Trophoblast cell (in vitro differentiated cells and primary cell): ENCODE data around the gene EPHX1.
"Not testable (repeated sequence)": the region's sequence is repeated elsewhere in the genome, so short reads cannot be mapped to it uniquely, and the experiment has no call there.

Experiments
- DNase-seq, 2 donors: peaks; one replicate each; pipeline ENCODE4 v3.0.0-alpha.2; 2016
- H2AFZ ChIP-seq: 2 replicates; pipeline ENCODE4 v1.6.1; 2013; ENCODE audit warnings: low read length, moderate library complexity, mild to moderate bottlenecking; ENCODE audit not compliant: insufficient read depth, poor library complexity
- H2AK5ac ChIP-seq: 2 replicates; pipeline ENCODE4 v1.6.1; 2013; ENCODE audit warnings: mild to moderate bottlenecking, low read length
- H2BK120ac ChIP-seq: 2 replicates; pipeline ENCODE4 v1.6.1; 2013; ENCODE audit warnings: low read length, mild to moderate bottlenecking, moderate library complexity; ENCODE audit not compliant: insufficient read depth, poor library complexity
- H2BK12ac ChIP-seq: 2 replicates; pipeline ENCODE4 v1.6.1; 2013; ENCODE audit warnings: mild to moderate bottlenecking, low read length, moderate library complexity
- H2BK5ac ChIP-seq: 2 replicates; pipeline ENCODE4 v1.6.1; 2013; ENCODE audit warnings: low read length, low read depth, moderate library complexity, mild to moderate bottlenecking; ENCODE audit not compliant: poor library complexity
- H3K14ac ChIP-seq: 2 replicates; pipeline ENCODE4 v1.6.1; 2013; ENCODE audit warnings: mild to moderate bottlenecking, low read length
- H3K18ac ChIP-seq: 2 replicates; pipeline ENCODE4 v1.6.1; 2013; ENCODE audit warnings: mild to moderate bottlenecking, low read length
- H3K23ac ChIP-seq: 2 replicates; pipeline ENCODE4 v1.6.1; 2013; ENCODE audit warnings: low read length
- H3K27ac ChIP-seq: 2 replicates; pipeline ENCODE4 v1.5.1; 2013; ENCODE audit warnings: low read depth, mild to moderate bottlenecking, inconsistent platforms, low read length, moderate library complexity
- H3K27me3 ChIP-seq: 2 replicates; pipeline ENCODE4 v1.6.1; 2013; ENCODE audit warnings: inconsistent platforms, mild to moderate bottlenecking, low read length, moderate library complexity; ENCODE audit not compliant: insufficient read depth
- H3K36me3 ChIP-seq, 2 experiments: 1 replicate in 1 of 2; 2 replicates in 1 of 2; pipeline ENCODE4 v1.6.1; 2013; ENCODE audit warnings: low read length in 2 of 2, mild to moderate bottlenecking in 2 of 2, moderate library complexity in 1 of 2; ENCODE audit not compliant: insufficient read depth in 2 of 2, control insufficient read depth in 1 of 2
- H3K4ac ChIP-seq: 2 replicates; pipeline ENCODE4 v1.6.1; 2013; ENCODE audit warnings: low read depth, mild to moderate bottlenecking, low read length, moderate library complexity
- H3K4me1 ChIP-seq, 2 experiments: 1 replicate in 1 of 2; 2 replicates in 1 of 2; pipeline ENCODE4 v1.6.1; 2013; ENCODE audit warnings: low read length in 2 of 2, mild to moderate bottlenecking in 2 of 2, moderate library complexity in 1 of 2; ENCODE audit not compliant: insufficient read depth in 2 of 2, control insufficient read depth in 1 of 2
- H3K4me2 ChIP-seq: 2 replicates; pipeline ENCODE4 v1.6.1; 2013; ENCODE audit warnings: inconsistent platforms, mild to moderate bottlenecking, low read length, moderate library complexity
- H3K4me3 ChIP-seq: 2 replicates; pipeline ENCODE4 v1.5.1; 2013; ENCODE audit warnings: mild to moderate bottlenecking, low read depth, low read length, inconsistent platforms
- H3K79me1 ChIP-seq: one replicate; pipeline ENCODE4 v1.6.1; 2013; ENCODE audit warnings: low read length
- H3K79me2 ChIP-seq: 2 replicates; pipeline ENCODE4 v1.6.1; 2013; ENCODE audit warnings: low read length, mild to moderate bottlenecking; ENCODE audit not compliant: control insufficient read depth, insufficient read depth, poor library complexity
- H3K9ac ChIP-seq: 2 replicates; pipeline ENCODE4 v1.6.1; 2013; ENCODE audit warnings: mild to moderate bottlenecking, low read length
- H3K9me3 ChIP-seq: 2 replicates; pipeline ENCODE4 v1.6.1; 2013; ENCODE audit warnings: low read depth, mild to moderate bottlenecking, control low read depth, inconsistent platforms, low read length; ENCODE audit not compliant: insufficient read depth
- H4K12ac ChIP-seq: 2 replicates; pipeline ENCODE4 v1.6.1; 2013; ENCODE audit warnings: low read depth, mild to moderate bottlenecking, low read length, moderate library complexity
- H4K8ac ChIP-seq: 2 replicates; pipeline ENCODE4 v1.6.1; 2013; ENCODE audit warnings: low read depth, mild to moderate bottlenecking, low read length, moderate library complexity
- H4K91ac ChIP-seq: one replicate; pipeline ENCODE4 v1.6.1; 2013; ENCODE audit warnings: low read depth, mild to moderate bottlenecking, low read length, moderate library complexity
- WGBS: extraction: QIAGEN DNeasy Blood & Tissue Kit; methylation state at CpG from one replicate; pipeline ENCODE4 v1.1.7; 2013; ENCODE audit warnings: missing lambda C conversion rate; ENCODE audit not compliant: insufficient read length, insufficient coverage; ENCODE audit errors: extremely low coverage; 5-methylcytosine and 5-hydroxymethylcytosine counted together

The EPHX1 gene

DNA sequence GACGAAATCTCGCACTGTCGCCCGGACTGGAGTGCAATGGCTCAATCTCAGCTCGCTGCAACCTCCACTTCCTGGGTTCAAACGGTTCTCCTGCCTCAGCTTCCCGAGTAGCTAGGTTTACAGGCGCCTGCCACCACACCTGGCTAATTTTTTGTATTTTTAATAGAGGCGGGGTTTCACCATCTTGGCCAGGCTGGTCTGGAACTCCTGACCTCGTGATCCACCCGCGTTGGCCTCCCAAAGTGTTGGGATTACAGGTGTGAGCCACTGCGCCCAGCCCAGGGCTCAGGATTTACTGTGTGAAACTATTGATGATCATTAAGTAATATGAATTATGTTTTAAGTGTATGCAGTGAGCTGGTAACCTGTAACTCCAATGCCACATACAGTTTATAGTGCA, 30.8 kb upstream of the EPHX1 start:
- DNase-seq, H2BK5ac ChIP-seq, H3K79me1 ChIP-seq, H3K23ac ChIP-seq, H2AK5ac ChIP-seq, H2BK12ac ChIP-seq, H3K27me3 ChIP-seq, H4K12ac ChIP-seq, H3K9ac ChIP-seq, H3K14ac ChIP-seq, H4K91ac ChIP-seq, H2AFZ ChIP-seq, H2BK120ac ChIP-seq, H4K8ac ChIP-seq, H3K27ac ChIP-seq, H3K4me3 ChIP-seq, H3K9me3 ChIP-seq, H3K36me3 ChIP-seq, H3K4me1 ChIP-seq, H3K18ac ChIP-seq: not testable (repeated sequence)
- Histone ChIP-seq H3K79me2 (peaks cover 13% of the 10 kb centered on the region), H3K4ac (peak overlapping the region; percentile 96), H3K4me2 (peak overlapping the region; percentile 58)
- no CpG with 5 or more reads among the region's 13 CpGs for WGBS

DNA sequence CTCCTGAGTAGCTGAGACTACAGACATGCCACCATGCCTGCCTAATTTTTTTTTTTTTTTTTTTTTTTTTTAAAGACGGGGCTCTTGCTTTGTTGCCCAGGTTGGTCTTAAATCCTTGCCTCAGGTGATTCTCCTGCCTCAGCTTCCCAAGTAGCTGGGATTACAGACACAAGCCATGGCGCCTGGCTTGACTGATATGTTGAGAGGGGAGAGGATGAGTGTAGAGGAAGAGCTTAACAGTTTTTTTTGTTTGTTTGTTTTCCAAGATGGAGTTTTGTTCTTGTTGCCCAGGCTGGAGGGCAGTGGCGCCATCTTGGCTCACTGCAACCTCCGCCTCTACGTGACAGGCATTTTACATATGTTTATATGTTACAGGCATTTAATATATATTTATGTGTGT, 29.8 kb upstream of the EPHX1 start:
- Histone ChIP-seq H2BK12ac (no peak overlapping the region), H2AFZ (no peak overlapping the region), H3K79me1 (peaks cover 7% of the 10 kb centered on the region), H3K9me3 (no peaks in the 10 kb centered on the region), H3K14ac (no peak overlapping the region), H3K27ac (no peak overlapping the region), H4K8ac (no peak overlapping the region), H4K12ac (no peak overlapping the region), H3K4ac (peak overlapping the region; percentile 97), H3K23ac (no peak overlapping the region), H3K4me2 (peak overlapping the region; percentile 7), H2AK5ac (no peak overlapping the region), H3K9ac (no peak overlapping the region), H3K18ac (no peak overlapping the region), H3K4me1 (peaks cover 0 to 9% of the 10 kb centered on the region in 2 experiments), H3K79me2 (peaks cover 13% of the 10 kb centered on the region), H3K36me3 (peaks cover 9 to 10% of the 10 kb centered on the region in 2 experiments), H3K27me3 (no peaks in the 10 kb centered on the region), H4K91ac (no peak overlapping the region), H3K4me3 (no peak overlapping the region), H2BK120ac (no peak overlapping the region), H2BK5ac (no peak overlapping the region)
- DNase-seq = no peak
- no CpG with 5 or more reads among the region's 5 CpGs for WGBS

DNA sequence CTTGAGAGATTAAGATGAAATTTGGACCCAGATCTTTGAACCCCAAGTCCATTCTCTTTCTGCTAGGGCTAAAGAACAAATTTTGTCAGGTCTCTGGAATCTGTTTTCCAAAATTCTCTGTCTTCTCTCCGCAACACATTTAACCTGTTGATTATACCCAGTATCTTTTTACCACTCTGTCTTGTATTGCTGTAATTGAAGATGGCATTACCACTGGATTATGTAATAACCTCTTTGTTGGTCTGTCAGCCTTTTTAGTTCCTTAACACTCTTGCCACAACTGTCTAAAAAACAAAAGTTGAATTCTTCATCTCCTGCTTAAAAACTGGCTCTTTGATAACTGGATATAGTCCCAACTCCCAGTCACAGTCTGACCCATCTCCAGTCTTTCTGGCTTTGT, 29.3 kb upstream of the EPHX1 start:
- no peak overlapping the region for H4K91ac ChIP-seq
- no peak overlapping the region for H2BK12ac ChIP-seq
- no peak overlapping the region for H4K8ac ChIP-seq
- DNase-seq = no peak
- no peak overlapping the region for H3K14ac ChIP-seq
- no peaks in the 10 kb centered on the region for H3K9me3 ChIP-seq
- H2BK5ac ChIP-seq = no peak overlapping the region
- no CpG with 5 or more reads among the region's 1 CpG for WGBS
- no peak overlapping the region for H3K9ac ChIP-seq
- no peak overlapping the region for H3K4me2 ChIP-seq
- H2AK5ac ChIP-seq = no peak overlapping the region
- H3K27ac ChIP-seq = no peak overlapping the region
- H3K23ac ChIP-seq = no peak overlapping the region
- peaks cover 12 to 13% of the 10 kb centered on the region in 2 experiments for H3K36me3 ChIP-seq
- peaks cover 7% of the 10 kb centered on the region for H3K79me1 ChIP-seq
- H3K79me2 ChIP-seq = peaks cover 13% of the 10 kb centered on the region
- H2AFZ ChIP-seq = no peak overlapping the region
- no peak overlapping the region for H3K18ac ChIP-seq
- no peak overlapping the region for H3K4ac ChIP-seq
- no peak overlapping the region for H2BK120ac ChIP-seq
- peaks cover 0 to 9% of the 10 kb centered on the region in 2 experiments for H3K4me1 ChIP-seq
- no peak overlapping the region for H4K12ac ChIP-seq
- H3K27me3 ChIP-seq = no peaks in the 10 kb centered on the region
- no peak overlapping the region for H3K4me3 ChIP-seq

DNA sequence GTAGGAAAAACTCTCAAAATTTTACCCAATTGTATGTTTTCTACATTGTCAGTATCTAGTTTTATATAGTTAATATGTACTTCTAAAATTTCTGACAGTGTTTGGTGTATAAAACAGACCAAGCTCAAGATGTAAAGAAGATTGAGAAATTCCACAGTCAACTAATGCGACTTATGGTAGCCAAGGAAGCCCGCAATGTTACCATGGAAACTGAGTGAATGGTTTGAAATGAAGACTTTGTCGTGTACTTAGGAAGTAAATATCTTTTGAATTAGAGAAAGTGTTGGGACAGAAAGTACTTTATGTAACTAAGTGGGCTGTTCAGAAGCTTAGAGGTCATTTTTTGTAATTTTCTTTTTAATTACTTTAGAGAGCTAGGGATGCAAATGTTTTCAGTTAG, 20.8 kb upstream of the EPHX1 start:
- not testable (repeated sequence) for H3K9ac ChIP-seq, H3K18ac ChIP-seq, H3K4me2 ChIP-seq, H3K4ac ChIP-seq, H3K79me1 ChIP-seq, H3K4me3 ChIP-seq, H3K79me2 ChIP-seq, H4K91ac ChIP-seq, H3K4me1 ChIP-seq, H4K12ac ChIP-seq, H3K9me3 ChIP-seq, H2BK120ac ChIP-seq, H3K23ac ChIP-seq, H3K14ac ChIP-seq, H2BK5ac ChIP-seq, H2BK12ac ChIP-seq, H2AFZ ChIP-seq, DNase-seq, H2AK5ac ChIP-seq, H4K8ac ChIP-seq, H3K27me3 ChIP-seq, H3K27ac ChIP-seq
- WGBS = no CpG with 5 or more reads among the region's 3 CpGs
- H3K36me3 ChIP-seq = peaks cover 30 to 41% of the 10 kb centered on the region in 2 experiments
